Gastrocnemius medialis (tissue), 4 donors: ENCODE data around the gene ZNF784.

Experiments
- CTCF ChIP-seq, 5 experiments: fragments of 450-650 bp in 3 of 5; fragments of 200-600 bp in 2 of 5; sonication (generic) in 2 of 5; IDR thresholded peaks in 4 of 5; conservative IDR thresholded peaks in 1 of 5; 1 replicate in 4 of 5; 2 replicates in 1 of 5; pipeline ENCODE4 v1.5.1; 2016 to 2019; ENCODE audit warnings: antibody characterized with exemption in 5 of 5, mild to moderate bottlenecking in 3 of 5, moderate library complexity in 3 of 5
- POLR2A ChIP-seq, 2 donors: fragments of 450-650 bp; IDR thresholded peaks; one replicate each; pipeline ENCODE4 v1.6.1; 2017; ENCODE audit warnings: antibody characterized with exemption in 2 of 2, mild to moderate bottlenecking in 2 of 2, moderate library complexity in 2 of 2

- TF ChIP-seq CTCF (IDR thresholded peaks at IDR 0.05 in 4 of 5, conservative IDR thresholded peaks at IDR 0.05 in 1 of 5) (no peak), POLR2A (IDR thresholded peaks at IDR 0.05) (no peak)
Measured at GRCh38 chr19:55646889-55647731, 22.7 kb upstream of the ZNF784 start.
